Testis (tissue), 3 donors: ENCODE results near the gene RACK1. TPM values are rescaled to one million over a fixed set of nuclear protein-coding genes. Genes with fewer than 3 reads are reported as not detected.

Source experiments
- DNase-seq: peaks from one replicate; pipeline ENCODE4 v3.0.0-alpha.2; 2019
- H3K27ac ChIP-seq, 2 donors: fragments of 200-600 bp; sonication (generic); one replicate each; pipeline ENCODE4 v1.5.1; 2019
- H3K27me3 ChIP-seq: fragments of 200-600 bp; sonication (generic); one replicate; pipeline ENCODE4 v1.5.1; 2019
- H3K36me3 ChIP-seq: fragments of 200-600 bp; sonication (generic); one replicate; pipeline ENCODE4 v1.5.1; 2017; ENCODE audit warnings: low read depth; ENCODE audit errors: missing control alignments
- H3K4me1 ChIP-seq: fragments of 200-600 bp; sonication (generic); one replicate; pipeline ENCODE4 v1.5.1; 2019
- H3K4me3 ChIP-seq, 2 donors: fragments of 200-600 bp; sonication (generic); one replicate each; pipeline ENCODE4 v1.5.1; 2017 to 2019
- H3K9me3 ChIP-seq: fragments of 200-600 bp; sonication (generic); one replicate; pipeline ENCODE4 v1.5.1; 2017
- CTCF ChIP-seq, 3 experiments: fragments of 450-650 bp in 2 of 3; fragments of 200-600 bp in 1 of 3; sonication (generic) in 1 of 3; IDR thresholded peaks; one replicate each; pipeline ENCODE4 v1.5.1; 2016 to 2019; ENCODE audit warnings: antibody characterized with exemption in 3 of 3, mild to moderate bottlenecking in 2 of 3, moderate library complexity in 1 of 3
- POLR2A ChIP-seq: fragments of 450-650 bp; IDR thresholded peaks from one replicate; pipeline ENCODE4 v1.6.1; 2017; ENCODE audit warnings: antibody characterized with exemption, mild to moderate bottlenecking, moderate library complexity
- WGBS, 2 donors: methylation state at CpG; one replicate each; pipeline ENCODE4 v1.1.5; 2018; 5-methylcytosine and 5-hydroxymethylcytosine counted together
- intact Hi-C: fragments of 100-400 bp; cut with DNase I; formaldehyde crosslinking; loops from one replicate; pipeline ENCODE4 v1.15.1; 2023; ENCODE audit warnings: low total_unique reads
- polyA plus RNA-seq: library from polyadenylated mRNA; stranded (reverse); fragments of 350-450 nt; fragmentation: Illumina TruSeq; extraction: RNeasy Lipid Tissue Mini Kit (QIAGEN cat#74804); gene quantifications from one replicate; pipeline ENCODE4 v1.2.3, GENCODE V29; 2014; ENCODE audit warnings: low read depth, low replicate concordance; ENCODE audit not compliant: insufficient read depth
- total RNA-seq, 2 donors: library from RNA; depleted of rRNA; stranded (reverse); fragments of >200 nt; gene quantifications; one replicate each; pipeline ENCODE4 v1.2.3, GENCODE V29; 2016

RACK1 gene
- total and polyA plus RNA-seq, 3 donors from 2014 or later: 777 to 1,606 (median 1,149) TPM

DNA sequence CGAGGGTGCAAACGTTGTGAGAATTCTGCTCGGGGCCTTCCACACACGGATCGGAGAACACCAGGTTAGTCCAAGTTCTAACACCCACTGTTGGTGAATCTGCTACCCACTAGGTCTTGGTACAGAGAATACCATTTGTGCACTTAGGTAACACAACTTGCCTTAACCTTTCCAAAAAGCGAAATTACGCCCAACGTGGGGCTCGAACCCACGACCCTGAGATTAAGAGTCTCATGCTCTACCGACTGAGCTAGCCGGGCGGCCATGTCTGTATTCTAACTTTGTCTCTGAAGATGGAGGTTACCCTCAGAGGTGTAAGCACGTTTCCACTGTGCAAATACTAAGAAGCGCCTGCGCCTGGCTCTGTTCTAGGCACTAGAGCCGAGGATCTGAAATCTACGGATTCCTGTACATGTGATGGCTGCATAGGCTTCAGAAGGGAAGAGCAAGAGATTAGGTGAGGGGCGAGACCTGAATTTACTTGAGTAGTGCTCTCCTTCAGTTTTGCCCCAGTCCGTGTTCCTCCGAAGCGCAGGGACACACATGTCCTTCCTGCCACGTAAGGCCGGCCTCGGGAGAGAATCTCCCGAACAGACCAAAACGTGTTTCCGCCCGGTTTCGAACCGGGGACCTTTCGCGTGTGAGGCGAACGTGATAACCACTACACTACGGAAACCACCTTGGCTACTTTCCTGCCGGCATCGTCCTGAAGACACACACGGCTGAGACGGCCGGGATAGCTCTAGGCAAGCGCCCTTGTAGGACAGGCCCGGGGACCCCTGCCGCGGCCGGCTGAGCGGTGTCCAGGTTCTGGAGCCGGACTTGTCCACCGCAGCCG is 21.7 kb downstream of the RACK1 start:
- Histone ChIP-seq H3K36me3 (no peaks in the 10 kb centered on the region), H3K27ac (peak overlapping the region; percentile 90 to 96), H3K9me3 (no peaks in the 10 kb centered on the region), H3K4me1 (no peaks in the 10 kb centered on the region), H3K4me3 (peak overlapping the region; percentile 89 to 96), H3K27me3 (no peaks in the 10 kb centered on the region)
- no peak for TF ChIP-seq POLR2A
- TF ChIP-seq CTCF (IDR thresholded peaks at IDR 0.05): no peak
- peak; percentile 97 for DNase-seq
- 5% methylated on average over 27 to 50 of the region's 50 CpGs for WGBS, 2 donors
- intact Hi-C loops: no loop called here

DNA sequence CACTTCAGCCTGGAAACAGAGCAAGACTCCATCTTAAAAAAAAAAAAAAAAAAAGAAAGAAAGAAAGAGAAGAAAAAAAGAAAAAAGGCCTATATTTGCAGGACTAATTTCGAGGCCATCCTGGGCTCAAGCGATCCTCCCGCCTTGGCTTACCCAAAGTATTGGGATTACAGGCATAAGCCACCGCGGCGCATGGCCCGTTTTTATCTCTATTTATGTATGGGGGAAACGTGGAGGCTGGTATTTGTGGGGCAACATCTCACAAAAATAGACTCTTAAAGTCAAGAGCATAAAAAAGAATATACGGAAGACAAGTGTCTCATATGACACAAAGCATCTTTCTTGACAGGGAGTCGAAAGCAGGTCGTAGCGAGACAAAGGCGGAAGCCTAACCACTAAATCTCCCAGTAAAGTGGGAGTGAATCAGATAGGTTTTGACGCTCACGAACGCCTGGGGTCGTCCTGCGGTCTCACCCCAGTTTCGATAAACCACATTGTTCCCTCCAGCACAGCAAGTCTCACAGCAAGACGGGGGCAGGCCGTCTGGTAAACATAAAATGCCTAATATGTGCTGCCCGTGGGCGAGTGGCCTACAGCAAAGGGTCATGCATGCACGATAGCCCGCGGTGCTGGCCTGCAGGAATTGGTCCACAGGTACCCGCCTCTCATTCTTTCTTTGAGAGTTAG is 22.5 kb downstream of the RACK1 start:
- DNase-seq: no peak

GRCh38 chr5:181220178-181220515 is 23.6 kb downstream of the RACK1 start:
- Histone ChIP-seq H3K27me3 (no peaks in the 10 kb centered on the region), H3K27ac (no peak overlapping the region), H3K9me3 (no peaks in the 10 kb centered on the region), H3K4me3 (no peak overlapping the region), H3K4me1 (no peaks in the 10 kb centered on the region), H3K36me3 (no peaks in the 10 kb centered on the region)
- 59 to 65% methylated on average over 10 of the region's 10 CpGs for WGBS, 2 donors
- no peak for TF ChIP-seq POLR2A
- TF ChIP-seq CTCF (IDR thresholded peaks at IDR 0.05): no peak
- DNase-seq: no peak
- intact Hi-C loops: no loop called here

More for the DNA sequence above, 22.5 kb downstream of the RACK1 start:
- Histone ChIP-seq H3K27ac (no peak overlapping the region), H3K4me1 (no peaks in the 10 kb centered on the region), H3K27me3 (no peaks in the 10 kb centered on the region), H3K9me3 (no peaks in the 10 kb centered on the region), H3K4me3 (peak overlapping the region; percentile 89 to 96), H3K36me3 (no peaks in the 10 kb centered on the region)
- TF ChIP-seq CTCF (IDR thresholded peaks at IDR 0.05) (no peak), POLR2A (no peak)
- intact Hi-C loops: no loop called here
- 49 to 51% methylated on average over 27 of the region's 27 CpGs for WGBS, 2 donors

GRCh38 chr5:181219262-181220177 is 24.2 kb downstream of the RACK1 start:
- no peak overlapping the region for H3K27ac ChIP-seq
- no peak for DNase-seq
- no peak for TF ChIP-seq POLR2A
- no peak for TF ChIP-seq CTCF (IDR thresholded peaks at IDR 0.05)
- 49 to 61% methylated on average over 49 of the region's 49 CpGs for WGBS, 2 donors
- H3K4me1 ChIP-seq: no peaks in the 10 kb centered on the region
- H3K27me3 ChIP-seq: no peaks in the 10 kb centered on the region
- no peak overlapping the region for H3K4me3 ChIP-seq
- no peaks in the 10 kb centered on the region for H3K9me3 ChIP-seq
- no peaks in the 10 kb centered on the region for H3K36me3 ChIP-seq
- intact Hi-C loops: no loop called here
